Colonic mucosa (tissue), 4 donors: ENCODE results near the gene PGBD5. TPM values are rescaled to one million over a fixed set of nuclear protein-coding genes. Genes with fewer than 3 reads are reported as not detected.

Experiments
- DNase-seq: peaks from one replicate; pipeline ENCODE4 v3.0.0-alpha.2; 2020
- H3K27ac ChIP-seq: fragments of 200-600 bp; one replicate; pipeline ENCODE4 v1.8.0; 2021
- H3K27me3 ChIP-seq: fragments of 200-600 bp; one replicate; pipeline ENCODE4 v1.8.0; 2021
- H3K36me3 ChIP-seq: fragments of 200-600 bp; one replicate; pipeline ENCODE4 v1.8.0; 2021
- H3K4me1 ChIP-seq: fragments of 200-600 bp; one replicate; pipeline ENCODE4 v1.8.0; 2021; ENCODE audit warnings: mild to moderate bottlenecking
- H3K4me3 ChIP-seq: fragments of 200-600 bp; one replicate; pipeline ENCODE4 v1.8.0; 2021
- H3K9ac ChIP-seq, 2 donors: one replicate each; pipeline ENCODE4 v1.7.0; 2013; ENCODE audit warnings: control low read depth in 2 of 2, low read depth in 2 of 2, low read length in 2 of 2
- H3K9me3 ChIP-seq: fragments of 200-600 bp; one replicate; pipeline ENCODE4 v1.8.0; 2021
- CTCF ChIP-seq: fragments of 200-600 bp; IDR thresholded peaks from one replicate; pipeline ENCODE4 v1.8.0; 2022; ENCODE audit warnings: antibody characterized with exemption, mild to moderate bottlenecking
- intact Hi-C: fragments of 100-400 bp; cut with DNase I; formaldehyde crosslinking; loops from one replicate; pipeline ENCODE4 v1.14.1; 2022
- total RNA-seq, 2 donors: library from RNA; stranded (reverse); fragmentation: NEBNext Ultra II Directional in 1 of 2; extraction: Animal tissue kit (Norgen Biotek cat#: 25700) in 1 of 2; gene quantifications; one replicate each; pipeline ENCODE4 v1.2.1, GENCODE V29; 2021
- donor health status: healthy.
- donor health status: DM: no; HTN: no; CAD: no.
- donor health status: DM: no; HTN: no; CAD: no.

PGBD5 gene
- total RNA-seq, 2 donors from 2014 or later = 6.4 to 14.8 TPM

GRCh38 chr1:230299191-230300006 lies 126.7 kb downstream of the PGBD5 start:
- peak overlapping the region; percentile 41 for H3K27ac ChIP-seq
- H3K4me1 ChIP-seq = no peaks in the 10 kb centered on the region
- intact Hi-C loops = loop anchor here (10.0 kb wide), 1 partner anchor 745 kb away; the partner anchor contains the start of gene ABCB10
- no peak for TF ChIP-seq CTCF
- no peaks in the 10 kb centered on the region for H3K27me3 ChIP-seq
- no peak overlapping the region for H3K4me3 ChIP-seq
- no peaks in the 10 kb centered on the region for H3K36me3 ChIP-seq
- no peaks in the 10 kb centered on the region for H3K9me3 ChIP-seq
- DNase-seq = peak; percentile 71
- peak overlapping the region in 1 of 2 donors; percentile 32 for H3K9ac ChIP-seq

- no peaks in the 10 kb centered on the region for H3K36me3 ChIP-seq
- no peaks in the 10 kb centered on the region for H3K9me3 ChIP-seq
- H3K27me3 ChIP-seq = no peaks in the 10 kb centered on the region
- no peak for DNase-seq
- no peak overlapping the region for H3K9ac ChIP-seq
- no peak overlapping the region for H3K27ac ChIP-seq
- H3K4me1 ChIP-seq = no peaks in the 10 kb centered on the region
- intact Hi-C loops = no loop called here
- no peak overlapping the region for H3K4me3 ChIP-seq
- TF ChIP-seq CTCF = no peak
These were observed 130.8 kb downstream of the PGBD5 start for GRCh38 chr1:230295367-230295766.

- intact Hi-C loops = no loop called here
- Histone ChIP-seq H3K36me3 (no peaks in the 10 kb centered on the region), H3K9me3 (no peaks in the 10 kb centered on the region), H3K9ac (no peak overlapping the region), H3K4me1 (no peaks in the 10 kb centered on the region), H3K4me3 (no peak overlapping the region), H3K27ac (no peak overlapping the region), H3K27me3 (no peaks in the 10 kb centered on the region)
- no peak for DNase-seq
- TF ChIP-seq CTCF = no peak
These were observed 132.8 kb downstream of the PGBD5 start for GRCh38 chr1:230293390-230293700.

- H3K4me1 ChIP-seq = no peaks in the 10 kb centered on the region
- H3K9ac ChIP-seq = no peak overlapping the region
- no peak for TF ChIP-seq CTCF
- no peak for DNase-seq
- intact Hi-C loops = no loop called here
- no peak overlapping the region for H3K27ac ChIP-seq
- no peak overlapping the region for H3K4me3 ChIP-seq
- no peaks in the 10 kb centered on the region for H3K27me3 ChIP-seq
- no peaks in the 10 kb centered on the region for H3K9me3 ChIP-seq
- H3K36me3 ChIP-seq = no peaks in the 10 kb centered on the region
These were observed 133.3 kb downstream of the PGBD5 start for GRCh38 chr1:230292689-230293389.

- no peaks in the 10 kb centered on the region for H3K36me3 ChIP-seq
- no peaks in the 10 kb centered on the region for H3K9me3 ChIP-seq
- intact Hi-C loops = no loop called here
- no peak overlapping the region for H3K4me3 ChIP-seq
- no peak overlapping the region for H3K27ac ChIP-seq
- DNase-seq = no peak
- no peaks in the 10 kb centered on the region for H3K4me1 ChIP-seq
- H3K27me3 ChIP-seq = no peaks in the 10 kb centered on the region
- no peak overlapping the region for H3K9ac ChIP-seq
- no peak for TF ChIP-seq CTCF
These were observed 134.2 kb downstream of the PGBD5 start for GRCh38 chr1:230291731-230292620.
